Neural cell (in vitro differentiated cells): Measurements from ENCODE around the gene SELENOF. TPM values are rescaled to one million over a fixed set of nuclear protein-coding genes. Genes with fewer than 3 reads are reported as not detected.

ENCODE experiments used
- H2AFZ ChIP-seq: fragments of 200-600, 300-800 bp; sonication (generic), shearing (Covaris generic); 2 replicates; pipeline ENCODE4 v1.6.0; 2014; ENCODE audit warnings: low read depth, mild to moderate bottlenecking, antibody characterized with exemption, low read length, moderate library complexity
- H3F3A ChIP-seq: fragments of 200-600 bp; shearing (Covaris generic); 2 replicates; pipeline ENCODE4 v1.6.1; 2016; ENCODE audit warnings: mild to moderate bottlenecking, moderate library complexity, mixed read lengths, antibody characterized with exemption, low read length; ENCODE audit not compliant: insufficient read depth, poor library complexity, severe bottlenecking
- H3K27ac ChIP-seq: fragments of 200-600, 300-800 bp; sonication (generic), shearing (Covaris generic); 2 replicates; pipeline ENCODE4 v1.5.1; 2014; ENCODE audit warnings: mild to moderate bottlenecking, low read length, moderate library complexity
- H3K27me3 ChIP-seq: fragments of 300-800, 200-600 bp; sonication (generic), shearing (Covaris generic); 2 replicates; pipeline ENCODE4 v1.6.0; 2014; ENCODE audit warnings: mild to moderate bottlenecking, low read depth, low read length, moderate library complexity; ENCODE audit not compliant: insufficient read depth
- H3K36me3 ChIP-seq: fragments of 300-800, 200-600 bp; sonication (generic), shearing (Covaris generic); 2 replicates; pipeline ENCODE4 v1.5.1; 2014; ENCODE audit warnings: mild to moderate bottlenecking, antibody characterized with exemption, low read length, moderate library complexity; ENCODE audit not compliant: insufficient read depth
- H3K4me2 ChIP-seq: fragments of 300-800, 200-600 bp; sonication (generic), shearing (Covaris generic); 2 replicates; pipeline ENCODE4 v1.6.0; 2014; ENCODE audit warnings: mild to moderate bottlenecking, low read length
- H3K4me3 ChIP-seq: fragments of 300-800, 200-600 bp; sonication (generic), shearing (Covaris generic); 2 replicates; pipeline ENCODE4 v1.5.1; 2014; ENCODE audit warnings: mild to moderate bottlenecking, low read length, moderate library complexity
- H3K79me2 ChIP-seq: fragments of 200-600 bp; shearing (Covaris generic); replicated peaks from 2 replicates; pipeline ENCODE4 v1.6.0; 2014; ENCODE audit warnings: mild to moderate bottlenecking, low read length, moderate library complexity; ENCODE audit not compliant: insufficient read depth
- H3K9ac ChIP-seq: fragments of 300-800, 200-600 bp; sonication (generic), shearing (Covaris generic); 2 replicates; pipeline ENCODE4 v1.6.1; 2016; ENCODE audit warnings: mild to moderate bottlenecking, low read length, mixed read lengths
- H3K9me2 ChIP-seq: fragments of 200-600 bp; shearing (Covaris generic); 2 replicates; pipeline ENCODE4 v1.6.1; 2016; ENCODE audit warnings: mild to moderate bottlenecking, low read length, mixed read lengths; ENCODE audit not compliant: insufficient read depth
- H3K9me3 ChIP-seq: fragments of 200-600, 300-800 bp; sonication (generic), shearing (Covaris generic); 2 replicates; pipeline ENCODE4 v1.6.1; 2016; ENCODE audit warnings: mild to moderate bottlenecking, mixed run types, low read length, moderate library complexity, mixed read lengths
- H4K20me1 ChIP-seq: fragments of 200-600 bp; shearing (Covaris generic); 2 replicates; pipeline ENCODE4 v1.6.1; 2016; ENCODE audit warnings: mild to moderate bottlenecking, mixed run types; ENCODE audit not compliant: insufficient read depth
- CTCF ChIP-seq: fragments of 450-650 bp; IDR thresholded peaks from 2 replicates; pipeline ENCODE4 v1.5.1; 2014; ENCODE audit warnings: antibody characterized with exemption, mild to moderate bottlenecking, moderate library complexity; ENCODE audit not compliant: poor library complexity, severe bottlenecking
- EP300 ChIP-seq: fragments of 450-650 bp; conservative IDR thresholded peaks from 2 replicates; pipeline ENCODE4 v1.6.1; 2014; ENCODE audit warnings: antibody characterized with exemption, mild to moderate bottlenecking, moderate library complexity; ENCODE audit not compliant: poor library complexity, severe bottlenecking
- EZH2 ChIP-seq: fragments of 200-600, 300-800 bp; shearing (Covaris generic), sonication (generic); IDR thresholded peaks from 2 replicates; pipeline ENCODE4 v1.6.1; 2014; ENCODE audit warnings: antibody characterized with exemption, low read length, borderline replicate concordance, mild to moderate bottlenecking; ENCODE audit not compliant: insufficient read depth, poor library complexity, severe bottlenecking
- MXI1 ChIP-seq: fragments of 450-650 bp; conservative IDR thresholded peaks from 2 replicates; pipeline ENCODE4 v1.6.1; 2014; ENCODE audit warnings: antibody characterized with exemption, mild to moderate bottlenecking; ENCODE audit not compliant: poor library complexity, severe bottlenecking
- POLR2AphosphoS5 ChIP-seq: IDR thresholded peaks from 2 replicates; pipeline ENCODE4 v1.6.1; 2012
- RAD21 ChIP-seq: fragments of 450-650 bp; conservative IDR thresholded peaks from 2 replicates; pipeline ENCODE4 v1.6.1; 2014; ENCODE audit warnings: antibody characterized with exemption, mild to moderate bottlenecking, moderate library complexity
- SMC3 ChIP-seq: fragments of 450-650 bp; conservative IDR thresholded peaks from 2 replicates; pipeline ENCODE4 v1.6.1; 2014; ENCODE audit warnings: antibody characterized with exemption, mild to moderate bottlenecking, moderate library complexity; ENCODE audit not compliant: poor library complexity
- TAF1 ChIP-seq: IDR thresholded peaks from 2 replicates; pipeline ENCODE4 v1.6.1; 2012; ENCODE audit warnings: low read depth
- polyA plus RNA-seq: library from polyadenylated mRNA; depleted of rRNA; stranded (reverse); fragments of >200 nt; gene quantifications from 2 replicates; pipeline ENCODE4 v1.2.3, GENCODE V29; 2014
- TF ChIP-seq, protein P1 (sequence below): IDR thresholded peaks from 2 replicates; pipeline ENCODE4 v1.6.1; 2012; ENCODE audit warnings: borderline replicate concordance

The SELENOF gene
- polyA plus RNA-seq, 1 donor from 2014 or later: 198 TPM

GRCh38 chr1:86865973-86866637 is 47.8 kb downstream of the SELENOF start:
- Histone ChIP-seq H3K9me3 (no peaks in the 10 kb centered on the region), H3K36me3 (no peaks in the 10 kb centered on the region), H3K27ac (no peak overlapping the region), H4K20me1 (no peaks in the 10 kb centered on the region), H3K79me2 (no peaks in the 10 kb centered on the region), H3F3A (no peaks in the 10 kb centered on the region), H3K9ac (no peak overlapping the region), H2AFZ (no peak overlapping the region), H3K4me3 (no peak overlapping the region), H3K4me2 (no peak overlapping the region), H3K9me2 (no peaks in the 10 kb centered on the region), H3K27me3 (no peaks in the 10 kb centered on the region)
- TF ChIP-seq TAF1: no peak
- TF ChIP-seq RAD21: no peak
- TF ChIP-seq, protein P1, sequence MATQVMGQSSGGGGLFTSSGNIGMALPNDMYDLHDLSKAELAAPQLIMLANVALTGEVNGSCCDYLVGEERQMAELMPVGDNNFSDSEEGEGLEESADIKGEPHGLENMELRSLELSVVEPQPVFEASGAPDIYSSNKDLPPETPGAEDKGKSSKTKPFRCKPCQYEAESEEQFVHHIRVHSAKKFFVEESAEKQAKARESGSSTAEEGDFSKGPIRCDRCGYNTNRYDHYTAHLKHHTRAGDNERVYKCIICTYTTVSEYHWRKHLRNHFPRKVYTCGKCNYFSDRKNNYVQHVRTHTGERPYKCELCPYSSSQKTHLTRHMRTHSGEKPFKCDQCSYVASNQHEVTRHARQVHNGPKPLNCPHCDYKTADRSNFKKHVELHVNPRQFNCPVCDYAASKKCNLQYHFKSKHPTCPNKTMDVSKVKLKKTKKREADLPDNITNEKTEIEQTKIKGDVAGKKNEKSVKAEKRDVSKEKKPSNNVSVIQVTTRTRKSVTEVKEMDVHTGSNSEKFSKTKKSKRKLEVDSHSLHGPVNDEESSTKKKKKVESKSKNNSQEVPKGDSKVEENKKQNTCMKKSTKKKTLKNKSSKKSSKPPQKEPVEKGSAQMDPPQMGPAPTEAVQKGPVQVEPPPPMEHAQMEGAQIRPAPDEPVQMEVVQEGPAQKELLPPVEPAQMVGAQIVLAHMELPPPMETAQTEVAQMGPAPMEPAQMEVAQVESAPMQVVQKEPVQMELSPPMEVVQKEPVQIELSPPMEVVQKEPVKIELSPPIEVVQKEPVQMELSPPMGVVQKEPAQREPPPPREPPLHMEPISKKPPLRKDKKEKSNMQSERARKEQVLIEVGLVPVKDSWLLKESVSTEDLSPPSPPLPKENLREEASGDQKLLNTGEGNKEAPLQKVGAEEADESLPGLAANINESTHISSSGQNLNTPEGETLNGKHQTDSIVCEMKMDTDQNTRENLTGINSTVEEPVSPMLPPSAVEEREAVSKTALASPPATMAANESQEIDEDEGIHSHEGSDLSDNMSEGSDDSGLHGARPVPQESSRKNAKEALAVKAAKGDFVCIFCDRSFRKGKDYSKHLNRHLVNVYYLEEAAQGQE: no peak
- no peak for TF ChIP-seq POLR2AphosphoS5
- TF ChIP-seq EZH2: no peak
- TF ChIP-seq EP300: no peak
- no peak for TF ChIP-seq CTCF
- TF ChIP-seq SMC3: no peak
- TF ChIP-seq MXI1: no peak

DNA sequence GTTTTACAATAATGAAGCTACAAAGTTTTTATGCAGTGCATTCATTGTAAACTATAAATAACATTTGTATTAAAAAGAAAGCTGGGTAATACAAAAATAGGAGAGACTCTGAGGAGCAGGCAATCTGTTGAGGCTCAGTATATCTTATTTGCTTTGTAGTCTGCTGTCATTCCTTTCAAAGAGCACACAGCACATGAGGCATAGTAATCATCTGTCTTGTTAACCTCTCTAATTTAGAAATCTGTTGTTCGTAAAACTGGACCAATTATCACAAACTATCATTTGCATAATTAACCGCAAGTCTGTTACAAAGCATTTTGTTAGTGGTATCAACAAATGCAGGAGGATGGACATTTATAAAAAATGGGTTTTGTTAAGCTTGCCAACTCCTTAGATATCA is 51.0 kb downstream of the SELENOF start:
- Histone ChIP-seq H3K4me2 (no peak overlapping the region), H2AFZ (no peak overlapping the region), H3K27ac (no peak overlapping the region), H4K20me1 (no peaks in the 10 kb centered on the region), H3K9ac (no peak overlapping the region), H3K27me3 (no peaks in the 10 kb centered on the region), H3K9me3 (no peaks in the 10 kb centered on the region), H3K36me3 (no peaks in the 10 kb centered on the region), H3K4me3 (no peak overlapping the region), H3K9me2 (no peaks in the 10 kb centered on the region), H3F3A (no peaks in the 10 kb centered on the region), H3K79me2 (no peaks in the 10 kb centered on the region)
- TF ChIP-seq, protein P1: no peak
- TF ChIP-seq RAD21 (no peak), EP300 (no peak), POLR2AphosphoS5 (no peak), MXI1 (no peak), EZH2 (no peak), CTCF (no peak), SMC3 (no peak), TAF1 (no peak)
